Pancreas (tissue), 10 donors: ENCODE measurements around the gene DSCAM. TPM values are rescaled to one million over a fixed set of nuclear protein-coding genes. Genes with fewer than 3 reads are reported as not detected.

Source experiments
- ATAC-seq, 4 donors: fragments of 200-7000 bp; cut with Tn5 transposase; one replicate each; pipeline versions ENCODE4 v1.8.0 to v1.9.1; 2020; ENCODE audit warnings: mild to moderate bottlenecking in 4 of 4, moderate library complexity in 4 of 4
- DNase-seq, 6 donors: peaks; one replicate each; pipeline ENCODE4 v3.0.0-alpha.2; 2020
- FAIRE-seq: peaks from 2 replicates; lab custom pipeline; 2012; peaks lifted over from hg19 to GRCh38; lab: Jason Lieb, UNC
- H3K27ac ChIP-seq, 4 donors: fragments of 200-600 bp; sonication (generic); 1 replicate in 3 of 4; 2 replicates in 1 of 4; pipeline versions ENCODE4 v1.5.0 to v1.8.0; 2020
- H3K27me3 ChIP-seq, 4 donors: fragments of 200-600 bp; one replicate each; pipeline ENCODE4 v1.8.0; 2021
- H3K36me3 ChIP-seq, 3 donors: fragments of 200-600 bp; sonication (generic) in 1 of 3; one replicate each; pipeline versions ENCODE4 v1.5.0 to v1.8.0; 2020 to 2021
- H3K4me1 ChIP-seq, 3 donors: fragments of 200-600 bp; one replicate each; pipeline ENCODE4 v1.8.0; 2021
- H3K4me3 ChIP-seq, 4 donors: fragments of 200-600 bp; sonication (generic) in 2 of 4; one replicate each; pipeline versions ENCODE4 v1.5.0 to v1.8.0; 2020 to 2021
- H3K9me3 ChIP-seq, 4 donors: fragments of 200-600 bp; one replicate each; pipeline ENCODE4 v1.8.0; 2021
- WGBS, 2 donors: extraction: QIAGEN DNeasy Blood & Tissue Kit; methylation state at CpG; one replicate each; pipeline ENCODE4 v1.1.7; 2013; 5-methylcytosine and 5-hydroxymethylcytosine counted together
- intact Hi-C, 3 donors: fragments of 100-400 bp; cut with DNase I; formaldehyde crosslinking; loops; one replicate each; pipeline versions ENCODE4 v1.11.1 to v1.14.2; 2022
- polyA plus RNA-seq, 2 donors: library from polyadenylated mRNA; stranded (reverse); fragments of 200-250 nt; gene quantifications; one replicate each; pipeline ENCODE4 v1.2.3, GENCODE V29; 2013
- total RNA-seq, 6 donors: library from RNA; stranded (reverse); fragmentation: NEBNext Ultra II Directional in 4 of 6; extraction: Animal tissue kit (Norgen Biotek cat#: 25700) in 4 of 6; gene quantifications; one replicate each; pipeline versions ENCODE4 v1.2.1 to v1.2.4, GENCODE V29; 2021 to 2023
- TF ChIP-seq, protein P1 (sequence below), 4 donors: fragments of 200-600 bp; sonication (generic) in 3 of 4; IDR thresholded peaks; one replicate each; pipeline versions ENCODE4 v1.5.0 to v1.8.0; 2021; ENCODE audit warnings: antibody characterized with exemption in 4 of 4
- donor health status: healthy with polysubstance abuse.
- donor health status: DM: no; HTN: no; CAD: no; lungs with moderate emphysema.
- donor health status: DM: no; HTN: no; CAD: no.
- donor health status: control.
- donor health status: control.
- donor health status: Bipolar disorder and iron deficiency.
- donor health status: DM: yes; HTN: yes; CAD: no.
- donor health status: DM: no; HTN: no; CAD: no.
- donor health status: DM: no; HTN: no; CAD: no.
- donor health status: DM: yes; HTN: yes; CAD: no.

DSCAM gene
- total and polyA plus RNA-seq, 8 donors, result 0.05 to 0.77 (median 0.14) TPM

DNA sequence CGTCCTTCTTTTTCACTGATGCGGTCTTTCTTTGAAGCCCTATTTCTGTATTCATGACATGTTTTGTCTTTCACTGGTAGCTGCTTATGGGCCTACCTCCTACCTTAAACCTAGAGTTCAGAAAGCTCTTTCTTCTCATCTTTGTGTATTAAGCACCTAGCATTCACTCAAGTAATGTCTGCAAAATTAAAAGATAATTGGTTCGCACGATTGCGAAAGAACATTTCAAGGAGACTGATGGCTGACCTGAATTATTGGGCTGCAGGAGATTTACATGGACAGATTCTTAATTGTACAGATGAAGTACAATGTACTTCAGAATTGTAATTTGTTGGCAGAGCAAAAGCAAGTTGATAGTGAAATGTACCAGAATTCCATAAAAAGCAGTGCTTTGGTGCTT, 773.3 kb downstream of the DSCAM start:
- TF ChIP-seq, protein P1, sequence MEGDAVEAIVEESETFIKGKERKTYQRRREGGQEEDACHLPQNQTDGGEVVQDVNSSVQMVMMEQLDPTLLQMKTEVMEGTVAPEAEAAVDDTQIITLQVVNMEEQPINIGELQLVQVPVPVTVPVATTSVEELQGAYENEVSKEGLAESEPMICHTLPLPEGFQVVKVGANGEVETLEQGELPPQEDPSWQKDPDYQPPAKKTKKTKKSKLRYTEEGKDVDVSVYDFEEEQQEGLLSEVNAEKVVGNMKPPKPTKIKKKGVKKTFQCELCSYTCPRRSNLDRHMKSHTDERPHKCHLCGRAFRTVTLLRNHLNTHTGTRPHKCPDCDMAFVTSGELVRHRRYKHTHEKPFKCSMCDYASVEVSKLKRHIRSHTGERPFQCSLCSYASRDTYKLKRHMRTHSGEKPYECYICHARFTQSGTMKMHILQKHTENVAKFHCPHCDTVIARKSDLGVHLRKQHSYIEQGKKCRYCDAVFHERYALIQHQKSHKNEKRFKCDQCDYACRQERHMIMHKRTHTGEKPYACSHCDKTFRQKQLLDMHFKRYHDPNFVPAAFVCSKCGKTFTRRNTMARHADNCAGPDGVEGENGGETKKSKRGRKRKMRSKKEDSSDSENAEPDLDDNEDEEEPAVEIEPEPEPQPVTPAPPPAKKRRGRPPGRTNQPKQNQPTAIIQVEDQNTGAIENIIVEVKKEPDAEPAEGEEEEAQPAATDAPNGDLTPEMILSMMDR (IDR thresholded peaks at IDR 0.05), result no peak
- Histone ChIP-seq H3K27ac (no peak overlapping the region), H3K4me1 (no peaks in the 10 kb centered on the region), H3K4me3 (no peak overlapping the region), H3K27me3 (no peaks in the 10 kb centered on the region), H3K9me3 (no peaks in the 10 kb centered on the region), H3K36me3 (no peaks in the 10 kb centered on the region)
- ATAC-seq, result no peak
- no peak for FAIRE-seq
- intact Hi-C loops, result no loop called here
- no peak for DNase-seq
- 87 to 91% methylated on average over 5 of the region's 5 CpGs for WGBS, 2 donors

DNA sequence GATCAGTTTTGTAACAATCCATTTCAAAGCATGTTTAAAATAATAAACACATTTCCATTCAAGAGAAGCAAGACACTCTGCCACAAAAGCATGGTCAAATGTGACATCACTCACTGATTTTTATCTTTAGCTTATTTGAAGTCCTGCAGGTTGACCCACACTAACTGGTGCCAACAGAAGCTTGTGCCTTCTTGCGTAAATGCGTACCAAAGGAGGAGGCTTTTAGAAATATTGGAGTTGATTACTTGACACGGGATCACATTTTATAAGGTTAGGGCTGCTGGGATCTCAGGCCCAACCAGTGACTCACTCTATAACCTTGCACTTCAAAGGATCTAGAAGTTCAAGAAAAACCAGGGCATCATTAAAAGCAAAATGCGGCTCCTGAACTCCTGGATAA, 776.1 kb downstream of the DSCAM start:
- TF ChIP-seq, protein P1 (IDR thresholded peaks at IDR 0.05), result no peak
- 75 to 76% methylated on average over 4 of the region's 4 CpGs for WGBS, 2 donors
- Histone ChIP-seq H3K4me1 (no peaks in the 10 kb centered on the region), H3K9me3 (no peaks in the 10 kb centered on the region), H3K36me3 (no peaks in the 10 kb centered on the region), H3K27ac (no peak overlapping the region), H3K4me3 (no peak overlapping the region), H3K27me3 (no peaks in the 10 kb centered on the region)
- FAIRE-seq (no peak), DNase-seq (no peak), ATAC-seq (no peak)
- intact Hi-C loops, result no loop called here

DNA sequence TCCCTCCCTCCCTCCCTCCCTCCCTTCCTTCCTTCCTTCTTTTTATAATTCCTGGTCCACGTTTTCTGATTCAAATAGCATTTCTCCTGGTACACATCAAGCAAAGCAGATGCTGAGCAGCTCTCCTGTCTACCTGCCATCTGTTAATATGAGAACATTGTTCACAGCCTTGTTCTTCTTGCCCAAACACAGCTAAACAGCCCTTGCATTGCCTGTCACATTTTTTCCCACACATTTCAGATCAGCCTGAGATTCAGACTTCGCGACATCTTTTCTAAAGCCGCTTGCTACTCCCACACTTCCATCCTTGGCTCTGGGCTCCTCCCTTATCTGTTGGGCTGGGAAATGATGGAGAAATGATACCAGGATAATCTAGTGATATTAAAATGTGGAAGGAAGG, 779.2 kb downstream of the DSCAM start:
- no peak for FAIRE-seq
- intact Hi-C loops, result no loop called here
- DNase-seq, result no peak
- no peaks in the 10 kb centered on the region for H3K36me3 ChIP-seq
- H3K4me1 ChIP-seq, result no peaks in the 10 kb centered on the region
- H3K27ac ChIP-seq, result no peak overlapping the region
- H3K9me3 ChIP-seq, result no peaks in the 10 kb centered on the region
- H3K27me3 ChIP-seq, result peaks cover 0 to under 1% (median 0%) of the 10 kb centered on the region in 4 donors
- no peak overlapping the region for H3K4me3 ChIP-seq
- TF ChIP-seq, protein P1 (IDR thresholded peaks at IDR 0.05), result no peak
- no peak for ATAC-seq
- WGBS, 2 donors, result 33 to 53% methylated on average over 4 of the region's 4 CpGs

DNA sequence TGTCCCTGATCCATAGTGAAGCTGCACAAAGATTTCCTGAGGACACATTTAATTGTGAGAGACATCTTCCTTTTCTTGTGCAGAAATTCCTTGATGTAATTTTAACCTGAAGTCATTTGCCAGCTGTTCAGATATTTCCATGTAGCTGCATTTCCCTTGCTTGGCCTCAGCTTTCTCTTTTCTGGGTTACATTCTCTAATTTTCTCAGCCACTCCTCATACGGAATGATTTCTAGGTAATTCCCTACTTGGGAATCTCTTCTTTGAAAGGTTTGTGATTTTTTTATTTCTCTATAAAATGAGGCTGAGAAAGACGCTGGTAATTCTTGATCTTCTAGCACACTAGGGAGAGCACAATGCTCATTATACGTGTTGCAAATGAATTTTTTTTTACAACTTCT, 780.7 kb downstream of the DSCAM start:
- DNase-seq (no peak), ATAC-seq (no peak), FAIRE-seq (no peak)
- peaks cover 0 to 7% (median 0%) of the 10 kb centered on the region in 4 donors for H3K27me3 ChIP-seq
- no peaks in the 10 kb centered on the region for H3K4me1 ChIP-seq
- no peak overlapping the region for H3K27ac ChIP-seq
- no peak overlapping the region for H3K4me3 ChIP-seq
- intact Hi-C loops, result no loop called here
- 50 to 51% methylated on average over 3 of the region's 3 CpGs for WGBS, 2 donors
- TF ChIP-seq, protein P1 (IDR thresholded peaks at IDR 0.05), result no peak
- H3K9me3 ChIP-seq, result no peaks in the 10 kb centered on the region
- no peaks in the 10 kb centered on the region for H3K36me3 ChIP-seq

DNA sequence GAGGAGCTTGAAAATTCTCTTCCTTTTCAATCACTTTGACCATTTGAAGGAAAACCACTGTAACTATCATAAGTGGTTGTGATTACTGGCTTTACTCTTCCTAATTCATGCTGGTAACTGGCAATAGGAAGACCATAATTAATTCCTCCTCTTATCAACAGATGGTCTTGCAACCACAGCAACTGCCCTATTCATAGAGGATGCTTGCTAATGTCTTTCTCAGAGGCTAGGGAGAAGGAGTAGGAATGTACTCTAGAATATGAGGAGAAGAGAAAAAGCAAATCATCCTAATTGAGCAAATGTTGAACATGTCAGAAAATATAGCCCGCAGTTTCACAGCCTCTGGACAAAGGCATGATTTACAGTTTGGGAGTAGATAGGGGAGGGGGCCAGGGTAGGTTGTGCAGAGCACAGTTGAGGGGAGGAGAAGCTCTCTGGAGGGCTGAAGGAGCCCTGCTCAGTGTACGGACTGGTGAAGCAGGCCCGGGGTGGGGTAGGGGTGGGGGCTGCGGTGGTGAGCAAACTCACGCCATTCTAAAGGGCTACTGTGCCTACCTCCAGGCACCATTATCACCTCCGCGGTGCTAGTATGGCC, 786.8 kb downstream of the DSCAM start:
- Histone ChIP-seq H3K27ac (no peak overlapping the region), H3K4me3 (no peak overlapping the region), H3K4me1 (no peaks in the 10 kb centered on the region), H3K27me3 (peaks cover 0 to 11% (median 0%) of the 10 kb centered on the region in 4 donors), H3K9me3 (no peaks in the 10 kb centered on the region), H3K36me3 (no peaks in the 10 kb centered on the region)
- DNase-seq, result no peak
- 79 to 84% methylated on average over 7 of the region's 7 CpGs for WGBS, 2 donors
- ATAC-seq, result no peak
- intact Hi-C loops, result no loop called here
- TF ChIP-seq, protein P1 (IDR thresholded peaks at IDR 0.05), result no peak
- FAIRE-seq, result no peak
